ENCODE data around the gene STEAP1. TPM values are rescaled to one million over a fixed set of nuclear protein-coding genes. Genes with fewer than 3 reads are reported as not detected.

Gene STEAP1
- polyA plus RNA-seq, 3 donors, result not detected

DNA sequence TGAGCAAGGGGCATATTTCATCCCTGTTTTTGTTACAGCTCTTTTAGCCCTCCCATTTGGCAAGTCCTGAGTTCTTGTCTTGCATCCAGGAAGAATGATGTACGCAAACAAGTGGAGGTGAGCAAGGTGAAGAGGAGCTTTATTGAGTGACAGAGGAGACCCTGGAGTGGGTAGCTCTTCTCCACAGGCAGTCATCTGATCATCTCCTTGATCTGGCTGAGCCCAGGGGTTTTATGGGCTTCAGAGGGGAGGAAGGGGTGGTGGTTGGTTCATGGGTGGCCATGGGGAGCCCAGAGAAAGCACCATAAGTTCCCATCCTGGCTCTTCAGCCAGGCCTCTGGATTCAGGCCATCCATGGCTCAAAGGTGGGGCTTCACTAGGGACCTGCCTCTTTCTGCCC, 21.9 kb downstream of the STEAP1 start:
- Mint-ChIP-seq H3K4me3 (no peak overlapping the region), H3K9me3 (peaks cover 6 to 19% (median 11%) of the 10 kb centered on the region in 7 donors)
- peaks cover 16 to 27% of the 10 kb centered on the region in 2 donors for H3K4me1 ChIP-seq (ENCODE audit: control insufficient read depth in 1 of 2, insufficient read depth in 2 of 2, low read length in 2 of 2)

GRCh38 chr7:90178166-90178565, 23.9 kb downstream of the STEAP1 start:
- Histone ChIP-seq H3K9ac (ENCODE audit: insufficient read depth, low read length, poor library complexity, severe bottlenecking) (no peak overlapping the region), H3K9me3 (replicated peaks in 1 of 2; ENCODE audit: control insufficient read depth in 1 of 2, insufficient read depth in 1 of 2, low read length in 2 of 2) (peaks cover 10 to 14% of the 10 kb centered on the region in 2 donors), H3K79me2 (ENCODE audit: insufficient read depth, low read length) (no peaks in the 10 kb centered on the region), H3K4me1 (ENCODE audit: control insufficient read depth in 1 of 2, insufficient read depth in 2 of 2, low read length in 2 of 2) (peaks cover 16 to 27% of the 10 kb centered on the region in 2 donors), H3K27ac (ENCODE audit: low read depth in 1 of 2, low read length in 2 of 2) (peak overlapping the region in 1 of 2 donors; percentile 78), H4K20me1 (ENCODE audit: insufficient read depth, low read length) (no peaks in the 10 kb centered on the region), H2AFZ (ENCODE audit: insufficient read depth, low read depth, low read length, poor library complexity, severe bottlenecking) (no peak overlapping the region), H3K4me2 (replicated peaks; ENCODE audit: extremely low read depth, low read length, poor library complexity, severe bottlenecking) (no peak overlapping the region), H3K27me3 (ENCODE audit: control insufficient read depth in 2 of 2, insufficient read depth in 2 of 2, low read length in 2 of 2) (no peaks in the 10 kb centered on the region), H3K36me3 (replicated peaks in 1 of 2; ENCODE audit: control insufficient read depth in 1 of 2, insufficient read depth in 2 of 2, low read length in 2 of 2) (no peaks in the 10 kb centered on the region), H3K4me3 (replicated peaks in 1 of 3; ENCODE audit: low read depth in 2 of 3, low read length in 3 of 3) (no peak overlapping the region)
- H3K4me3 Mint-ChIP-seq, result no peak overlapping the region
- peak overlapping the region in 1 of 7 donors; percentile 16 for H3K27ac Mint-ChIP-seq
- H3K4me1 Mint-ChIP-seq, result peaks cover 20% of the 10 kb centered on the region
- DNase-seq, result no peak
- WGBS (ENCODE audit: insufficient coverage), result no CpG with 5 or more reads among the region's 2 CpGs
- H3K36me3 Mint-ChIP-seq, result no peaks in the 10 kb centered on the region
- intact Hi-C loops (cut with micrococcal nuclease), result no loop called here
- TF ChIP-seq, protein P1, sequence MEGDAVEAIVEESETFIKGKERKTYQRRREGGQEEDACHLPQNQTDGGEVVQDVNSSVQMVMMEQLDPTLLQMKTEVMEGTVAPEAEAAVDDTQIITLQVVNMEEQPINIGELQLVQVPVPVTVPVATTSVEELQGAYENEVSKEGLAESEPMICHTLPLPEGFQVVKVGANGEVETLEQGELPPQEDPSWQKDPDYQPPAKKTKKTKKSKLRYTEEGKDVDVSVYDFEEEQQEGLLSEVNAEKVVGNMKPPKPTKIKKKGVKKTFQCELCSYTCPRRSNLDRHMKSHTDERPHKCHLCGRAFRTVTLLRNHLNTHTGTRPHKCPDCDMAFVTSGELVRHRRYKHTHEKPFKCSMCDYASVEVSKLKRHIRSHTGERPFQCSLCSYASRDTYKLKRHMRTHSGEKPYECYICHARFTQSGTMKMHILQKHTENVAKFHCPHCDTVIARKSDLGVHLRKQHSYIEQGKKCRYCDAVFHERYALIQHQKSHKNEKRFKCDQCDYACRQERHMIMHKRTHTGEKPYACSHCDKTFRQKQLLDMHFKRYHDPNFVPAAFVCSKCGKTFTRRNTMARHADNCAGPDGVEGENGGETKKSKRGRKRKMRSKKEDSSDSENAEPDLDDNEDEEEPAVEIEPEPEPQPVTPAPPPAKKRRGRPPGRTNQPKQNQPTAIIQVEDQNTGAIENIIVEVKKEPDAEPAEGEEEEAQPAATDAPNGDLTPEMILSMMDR (IDR thresholded peaks at IDR 0.05), result no peak
- peaks cover 0 to 1% (median 0%) of the 10 kb centered on the region in 3 donors for H3K27me3 Mint-ChIP-seq (ENCODE audit: low read depth in 3 of 3)
- peaks cover 6 to 16% (median 11%) of the 10 kb centered on the region in 7 donors for H3K9me3 Mint-ChIP-seq

More for the DNA sequence above, 21.9 kb downstream of the STEAP1 start:
- Histone ChIP-seq H3K79me2 (ENCODE audit: insufficient read depth, low read length) (no peaks in the 10 kb centered on the region), H3K27me3 (ENCODE audit: control insufficient read depth in 2 of 2, insufficient read depth in 2 of 2, low read length in 2 of 2) (no peaks in the 10 kb centered on the region), H3K4me3 (replicated peaks in 1 of 3; ENCODE audit: low read depth in 2 of 3, low read length in 3 of 3) (no peak overlapping the region), H3K27ac (ENCODE audit: low read depth in 1 of 2, low read length in 2 of 2) (no peak overlapping the region), H3K9ac (ENCODE audit: insufficient read depth, low read length, poor library complexity, severe bottlenecking) (no peak overlapping the region), H3K4me2 (replicated peaks; ENCODE audit: extremely low read depth, low read length, poor library complexity, severe bottlenecking) (no peak overlapping the region), H3K36me3 (replicated peaks in 1 of 2; ENCODE audit: control insufficient read depth in 1 of 2, insufficient read depth in 2 of 2, low read length in 2 of 2) (no peaks in the 10 kb centered on the region), H2AFZ (ENCODE audit: insufficient read depth, low read depth, low read length, poor library complexity, severe bottlenecking) (no peak overlapping the region), H4K20me1 (ENCODE audit: insufficient read depth, low read length) (no peaks in the 10 kb centered on the region), H3K9me3 (replicated peaks in 1 of 2; ENCODE audit: control insufficient read depth in 1 of 2, insufficient read depth in 1 of 2, low read length in 2 of 2) (peaks cover 10 to 14% of the 10 kb centered on the region in 2 donors)
- 100% methylated on average over 1 of the region's 1 CpG for WGBS (ENCODE audit: insufficient coverage)
- H3K36me3 Mint-ChIP-seq, result no peaks in the 10 kb centered on the region
- peaks cover 0 to 1% (median 0%) of the 10 kb centered on the region in 3 donors for H3K27me3 Mint-ChIP-seq (ENCODE audit: low read depth in 3 of 3)
- intact Hi-C loops (cut with micrococcal nuclease), result no loop called here
- H3K27ac Mint-ChIP-seq, result no peak overlapping the region
- TF ChIP-seq, protein P1 (IDR thresholded peaks at IDR 0.05), result no peak
- H3K4me1 Mint-ChIP-seq, result peaks cover 20% of the 10 kb centered on the region
- DNase-seq, result no peak

Measured in CD14-positive monocyte (primary cell).